HEK293 (cell line): ENCODE data around the gene RXFP4.

ENCODE experiments used
- ATF2 ChIP-seq: fragments of 450-650 bp; formaldehyde crosslinking; IDR thresholded peaks from 2 replicates; pipeline ENCODE4 v1.5.1; 2016; ENCODE audit warnings: missing biosample characterization, missing genetic modification characterization, low read depth
- BCL11A ChIP-seq: fragments of 450-650 bp; formaldehyde crosslinking; IDR thresholded peaks from 2 replicates; pipeline ENCODE4 v1.5.1; 2016; ENCODE audit warnings: low read depth, missing biosample characterization, missing genetic modification characterization
- BCL11B ChIP-seq: fragments of 450-650 bp; formaldehyde crosslinking; IDR thresholded peaks from 2 replicates; pipeline ENCODE4 v1.5.1; 2016; ENCODE audit warnings: low read depth, missing biosample characterization, missing genetic modification characterization
- CTCF ChIP-seq: fragments of 450-650 bp; formaldehyde crosslinking; IDR thresholded peaks from 2 replicates; pipeline ENCODE4 v1.5.1; 2016; ENCODE audit warnings: missing biosample characterization, missing genetic modification characterization
- GLIS2 ChIP-seq: fragments of 450-650 bp; formaldehyde crosslinking; IDR thresholded peaks from 2 replicates; pipeline ENCODE4 v1.5.1; 2016; ENCODE audit warnings: missing biosample characterization, missing genetic modification characterization
- HOXC10 ChIP-seq: sonication (generic); formaldehyde crosslinking; IDR thresholded peaks from 2 replicates; pipeline ENCODE4 v1.8.1; 2023; ENCODE audit warnings: mild to moderate bottlenecking, missing genetic modification reagents
- HOXD13 ChIP-seq: sonication (generic); formaldehyde crosslinking; IDR thresholded peaks from 2 replicates; pipeline ENCODE4 v1.8.0; 2022; ENCODE audit warnings: missing genetic modification reagents, borderline replicate concordance
- KLF1 ChIP-seq: fragments of 450-650 bp; formaldehyde crosslinking; IDR thresholded peaks from 2 replicates; pipeline ENCODE4 v1.5.1; 2016; ENCODE audit warnings: missing biosample characterization, missing genetic modification characterization
- MEIS1 ChIP-seq: sonication (generic); formaldehyde crosslinking; IDR thresholded peaks from 2 replicates; pipeline ENCODE4 v1.8.1; 2022; ENCODE audit warnings: missing genetic modification reagents, mild to moderate bottlenecking, borderline replicate concordance
- OSR2 ChIP-seq: fragments of 450-650 bp; formaldehyde crosslinking; IDR thresholded peaks from 2 replicates; pipeline ENCODE4 v1.5.1; 2016; ENCODE audit warnings: missing biosample characterization, missing genetic modification characterization
- OVOL3 ChIP-seq: fragments of 450-650 bp; formaldehyde crosslinking; IDR thresholded peaks from 2 replicates; pipeline ENCODE4 v1.5.1; 2016; ENCODE audit warnings: missing biosample characterization, missing genetic modification characterization
- PRDM1 ChIP-seq: fragments of 450-650 bp; formaldehyde crosslinking; IDR thresholded peaks from 2 replicates; pipeline ENCODE4; 2016; ENCODE audit warnings: missing biosample characterization, missing genetic modification characterization
- SP2 ChIP-seq: fragments of 450-650 bp; formaldehyde crosslinking; IDR thresholded peaks from 2 replicates; pipeline ENCODE4 v1.5.1; 2016; ENCODE audit warnings: missing biosample characterization, missing genetic modification characterization
- SP3 ChIP-seq: fragments of 450-650 bp; formaldehyde crosslinking; IDR thresholded peaks from 2 replicates; pipeline ENCODE4 v1.5.1; 2016; ENCODE audit warnings: missing biosample characterization, missing genetic modification characterization
- TRIM28 ChIP-seq: IDR thresholded peaks from 2 replicates; pipeline ENCODE4 v1.6.1; 2011; ENCODE audit warnings: low read length, control low read depth, borderline replicate concordance
- ZBTB17 ChIP-seq: fragments of 450-650 bp; formaldehyde crosslinking; IDR thresholded peaks from 2 replicates; pipeline ENCODE4 v1.5.1; 2016; ENCODE audit warnings: missing biosample characterization, missing genetic modification characterization
- ZIC2 ChIP-seq: fragments of 450-650 bp; formaldehyde crosslinking; IDR thresholded peaks from 2 replicates; pipeline ENCODE4 v1.5.1; 2016; ENCODE audit warnings: missing biosample characterization, missing genetic modification characterization
- ZNF132 ChIP-seq: fragments of 450-650 bp; formaldehyde crosslinking; IDR thresholded peaks from 2 replicates; pipeline ENCODE4 v1.5.1; 2017; ENCODE audit warnings: missing biosample characterization, missing genetic modification characterization, borderline replicate concordance
- ZNF138 ChIP-seq: fragments of 450-650 bp; formaldehyde crosslinking; IDR thresholded peaks from 2 replicates; pipeline ENCODE4 v1.5.1; 2016; ENCODE audit warnings: missing biosample characterization, missing genetic modification characterization, borderline replicate concordance
- ZNF146 ChIP-seq: fragments of 450-650 bp; formaldehyde crosslinking; IDR thresholded peaks from 2 replicates; pipeline ENCODE4 v1.5.1; 2016; ENCODE audit warnings: missing biosample characterization, missing genetic modification characterization
- ZNF175 ChIP-seq: fragments of 450-650 bp; formaldehyde crosslinking; IDR thresholded peaks from 2 replicates; pipeline ENCODE4 v1.5.1; 2016; ENCODE audit warnings: missing biosample characterization, missing genetic modification characterization
- ZNF324 ChIP-seq: fragments of 450-650 bp; formaldehyde crosslinking; IDR thresholded peaks from 2 replicates; pipeline ENCODE4 v1.5.1; 2016; ENCODE audit warnings: missing biosample characterization, missing genetic modification characterization
- ZNF335 ChIP-seq: fragments of 450-650 bp; formaldehyde crosslinking; conservative IDR thresholded peaks from 2 replicates; pipeline ENCODE4 v1.5.1; 2016; ENCODE audit warnings: missing biosample characterization, missing genetic modification characterization
- ZNF596 ChIP-seq: fragments of 450-650 bp; IDR thresholded peaks from 2 replicates; pipeline ENCODE4 v1.5.0; 2018; ENCODE audit warnings: missing biosample characterization, mild to moderate bottlenecking, missing genetic modification characterization, moderate library complexity
- ZNF610 ChIP-seq: fragments of 450-650 bp; formaldehyde crosslinking; IDR thresholded peaks from 2 replicates; pipeline ENCODE4 v1.5.1; 2016; ENCODE audit warnings: missing biosample characterization, missing genetic modification characterization, borderline replicate concordance
- ZNF621 ChIP-seq: fragments of 450-650 bp; formaldehyde crosslinking; IDR thresholded peaks from 2 replicates; pipeline ENCODE4 v1.5.1; 2017; ENCODE audit warnings: missing biosample characterization, missing genetic modification characterization
- ZNF629 ChIP-seq: fragments of 450-650 bp; formaldehyde crosslinking; IDR thresholded peaks from 2 replicates; pipeline ENCODE4 v1.5.1; 2017; ENCODE audit warnings: missing biosample characterization, missing genetic modification characterization
- ZNF639 ChIP-seq: fragments of 450-650 bp; formaldehyde crosslinking; IDR thresholded peaks from 2 replicates; pipeline ENCODE4 v1.5.1; 2016; ENCODE audit warnings: missing biosample characterization, missing genetic modification characterization
- TF ChIP-seq, protein P1 (sequence below): fragments of 450-650 bp; formaldehyde crosslinking; IDR thresholded peaks from 2 replicates; pipeline ENCODE4 v1.5.1; 2016; ENCODE audit warnings: missing biosample characterization, missing genetic modification characterization
- TF ChIP-seq, protein P2 (sequence below): fragments of 450-650 bp; formaldehyde crosslinking; IDR thresholded peaks from 2 replicates; pipeline ENCODE4 v1.5.1; 2016; ENCODE audit warnings: missing biosample characterization, missing genetic modification characterization
- TF ChIP-seq, protein P3 (sequence below): fragments of 450-650 bp; formaldehyde crosslinking; IDR thresholded peaks from 2 replicates; pipeline ENCODE4 v1.5.1; 2017; ENCODE audit warnings: missing biosample characterization, missing genetic modification characterization

Gene RXFP4

GRCh38 chr1:155978325-155978972, 37.0 kb downstream of the RXFP4 start, which contains the start of gene ARHGEF2 (continued):
- TF ChIP-seq TRIM28 (no peak), ZNF629 (0 out of 2 replicates have a peak, but pooled peaks have one; percentile 41), PRDM1 (no peak; the same call in 1 of the 2 replicates), ZNF324 (tag by site-specific recombination) (no peak), ATF2 (no peak; the same call in 1 of the 2 replicates), ZIC2 (tag by site-specific recombination) (peak; percentile 35), BCL11A (tag by site-specific recombination) (peak; percentile 11; the same call in 1 of the 2 replicates), GLIS2 (tag by site-specific recombination) (peak; percentile 83), BCL11B (tag by site-specific recombination) (no peak; the same call in 1 of the 2 replicates), ZNF621 (tag by site-specific recombination) (no peak), KLF1 (tag by site-specific recombination) (peak; percentile 64), HOXD13 (CRISPR knock-in tag) (no peak), SP3 (peak; percentile 73), ZNF146 (tag by site-specific recombination) (no peak), ZBTB17 (tag by site-specific recombination) (peak; percentile 67), ZNF639 (tag by site-specific recombination) (no peak), ZNF132 (tag by site-specific recombination) (no peak), ZNF138 (tag by site-specific recombination) (no peak), CTCF (tag by site-specific recombination) (peak; percentile 68; the same call in 1 of the 2 replicates), ZNF610 (tag by site-specific recombination) (no peak), OVOL3 (no peak), ZNF175 (tag by site-specific recombination) (no peak), ZNF335 (tag by site-specific recombination) (peak; percentile 88), SP2 (tag by site-specific recombination) (peak; percentile 77), MEIS1 (no peak), HOXC10 (no peak), ZNF596 (no peak), OSR2 (tag by site-specific recombination) (no peak)
- TF ChIP-seq, protein P1, sequence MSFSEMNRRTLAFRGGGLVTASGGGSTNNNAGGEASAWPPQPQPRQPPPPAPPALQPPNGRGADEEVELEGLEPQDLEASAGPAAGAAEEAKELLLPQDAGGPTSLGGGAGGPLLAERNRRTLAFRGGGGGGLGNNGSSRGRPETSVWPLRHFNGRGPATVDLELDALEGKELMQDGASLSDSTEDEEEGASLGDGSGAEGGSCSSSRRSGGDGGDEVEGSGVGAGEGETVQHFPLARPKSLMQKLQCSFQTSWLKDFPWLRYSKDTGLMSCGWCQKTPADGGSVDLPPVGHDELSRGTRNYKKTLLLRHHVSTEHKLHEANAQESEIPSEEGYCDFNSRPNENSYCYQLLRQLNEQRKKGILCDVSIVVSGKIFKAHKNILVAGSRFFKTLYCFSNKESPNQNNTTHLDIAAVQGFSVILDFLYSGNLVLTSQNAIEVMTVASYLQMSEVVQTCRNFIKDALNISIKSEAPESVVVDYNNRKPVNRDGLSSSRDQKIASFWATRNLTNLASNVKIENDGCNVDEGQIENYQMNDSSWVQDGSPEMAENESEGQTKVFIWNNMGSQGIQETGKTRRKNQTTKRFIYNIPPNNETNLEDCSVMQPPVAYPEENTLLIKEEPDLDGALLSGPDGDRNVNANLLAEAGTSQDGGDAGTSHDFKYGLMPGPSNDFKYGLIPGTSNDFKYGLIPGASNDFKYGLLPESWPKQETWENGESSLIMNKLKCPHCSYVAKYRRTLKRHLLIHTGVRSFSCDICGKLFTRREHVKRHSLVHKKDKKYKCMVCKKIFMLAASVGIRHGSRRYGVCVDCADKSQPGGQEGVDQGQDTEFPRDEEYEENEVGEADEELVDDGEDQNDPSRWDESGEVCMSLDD (tag by site-specific recombination), result peak; percentile 87
- TF ChIP-seq, protein P2, sequence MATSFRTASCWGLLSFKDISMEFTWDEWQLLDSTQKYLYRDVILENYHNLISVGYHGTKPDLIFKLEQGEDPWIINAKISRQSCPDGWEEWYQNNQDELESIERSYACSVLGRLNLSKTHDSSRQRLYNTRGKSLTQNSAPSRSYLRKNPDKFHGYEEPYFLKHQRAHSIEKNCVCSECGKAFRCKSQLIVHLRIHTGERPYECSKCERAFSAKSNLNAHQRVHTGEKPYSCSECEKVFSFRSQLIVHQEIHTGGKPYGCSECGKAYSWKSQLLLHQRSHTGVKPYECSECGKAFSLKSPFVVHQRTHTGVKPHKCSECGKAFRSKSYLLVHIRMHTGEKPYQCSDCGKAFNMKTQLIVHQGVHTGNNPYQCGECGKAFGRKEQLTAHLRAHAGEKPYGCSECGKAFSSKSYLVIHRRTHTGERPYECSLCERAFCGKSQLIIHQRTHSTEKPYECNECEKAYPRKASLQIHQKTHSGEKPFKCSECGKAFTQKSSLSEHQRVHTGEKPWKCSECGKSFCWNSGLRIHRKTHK (tag by site-specific recombination), result no peak
- TF ChIP-seq, protein P3, sequence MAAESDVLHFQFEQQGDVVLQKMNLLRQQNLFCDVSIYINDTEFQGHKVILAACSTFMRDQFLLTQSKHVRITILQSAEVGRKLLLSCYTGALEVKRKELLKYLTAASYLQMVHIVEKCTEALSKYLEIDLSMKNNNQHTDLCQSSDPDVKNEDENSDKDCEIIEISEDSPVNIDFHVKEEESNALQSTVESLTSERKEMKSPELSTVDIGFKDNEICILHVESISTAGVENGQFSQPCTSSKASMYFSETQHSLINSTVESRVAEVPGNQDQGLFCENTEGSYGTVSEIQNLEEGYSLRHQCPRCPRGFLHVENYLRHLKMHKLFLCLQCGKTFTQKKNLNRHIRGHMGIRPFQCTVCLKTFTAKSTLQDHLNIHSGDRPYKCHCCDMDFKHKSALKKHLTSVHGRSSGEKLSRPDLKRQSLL, result no peak
